ENCODE results near the gene STEAP1B.

- TF ChIP-seq MAX (IDR thresholded peaks at IDR 0.05) (no peak), EP300 (IDR thresholded peaks at IDR 0.05; ENCODE audit: borderline replicate concordance) (no peak)
Observed at GRCh38 chr7:22481726-22482125, 18.3 kb downstream of the STEAP1B start.

All from Ishikawa (cell line).